ENCODE measurements around the gene GPR31.
"Not testable (repeated sequence)": the region's sequence is repeated elsewhere in the genome, so short reads cannot be mapped to it uniquely, and the experiment has no call there.

Gene GPR31

GRCh38 chr6:167157863-167158262 lies at the start of gene GPR31:
Gene GPR31 (minus strand): TSS chr6:167157980. CDS start chr6:167157831, 149 bp downstream.
- no peak for DNase-seq (ENCODE audit: low spot score)

GRCh38 chr6:167207527-167207926 lies 49.7 kb upstream of the GPR31 start:
- DNase-seq (ENCODE audit: low spot score) = no peak

GRCh38 chr6:167205316-167205715 lies 47.5 kb upstream of the GPR31 start:
- DNase-seq (ENCODE audit: low spot score) = not testable (repeated sequence)

GRCh38 chr6:167204059-167204348 lies 46.2 kb upstream of the GPR31 start:
- not testable (repeated sequence) for DNase-seq (ENCODE audit: low spot score)

- DNase-seq (ENCODE audit: low spot score) = not testable (repeated sequence)
Observed at GRCh38 chr6:167203261-167204058, 45.7 kb upstream of the GPR31 start.

- DNase-seq (ENCODE audit: low spot score) = not testable (repeated sequence)
Observed at GRCh38 chr6:167202613-167203012, 44.8 kb upstream of the GPR31 start.

- DNase-seq (ENCODE audit: low spot score) = no peak
Observed at GRCh38 chr6:167200806-167201205, 43.0 kb upstream of the GPR31 start.

- not testable (repeated sequence) for DNase-seq (ENCODE audit: low spot score)
Observed at GRCh38 chr6:167195941-167196610, 38.3 kb upstream of the GPR31 start.

- not testable (repeated sequence) for DNase-seq (ENCODE audit: low spot score)
Observed at GRCh38 chr6:167193515-167194125, 35.8 kb upstream of the GPR31 start.

- DNase-seq (ENCODE audit: low spot score) = not testable (repeated sequence)
Observed at GRCh38 chr6:167191043-167191583, 33.3 kb upstream of the GPR31 start.

- not testable (repeated sequence) for DNase-seq (ENCODE audit: low spot score)
Observed at GRCh38 chr6:167187275-167187674, 29.5 kb upstream of the GPR31 start.

GRCh38 chr6:167185101-167185500 lies 27.3 kb upstream of the GPR31 start:
- not testable (repeated sequence) for DNase-seq (ENCODE audit: low spot score)

GRCh38 chr6:167182913-167183314 lies 25.1 kb upstream of the GPR31 start:
- DNase-seq (ENCODE audit: low spot score) = not testable (repeated sequence)

GRCh38 chr6:167181351-167181750 lies 23.6 kb upstream of the GPR31 start:
- DNase-seq (ENCODE audit: low spot score) = not testable (repeated sequence)

- not testable (repeated sequence) for DNase-seq (ENCODE audit: low spot score)
Observed at GRCh38 chr6:167180086-167180485, 22.3 kb upstream of the GPR31 start.

GRCh38 chr6:167178896-167179655 lies 21.3 kb upstream of the GPR31 start:
- DNase-seq (ENCODE audit: low spot score) = not testable (repeated sequence)

- not testable (repeated sequence) for DNase-seq (ENCODE audit: low spot score)
Observed at GRCh38 chr6:167177271-167177670, 19.5 kb upstream of the GPR31 start.

GRCh38 chr6:167172011-167172410 lies 14.2 kb upstream of the GPR31 start:
- DNase-seq (ENCODE audit: low spot score) = not testable (repeated sequence)

GRCh38 chr6:167171300-167171699 lies 13.5 kb upstream of the GPR31 start:
- DNase-seq (ENCODE audit: low spot score) = not testable (repeated sequence)

- not testable (repeated sequence) for DNase-seq (ENCODE audit: low spot score)
Observed at GRCh38 chr6:167169867-167170266, 12.1 kb upstream of the GPR31 start.

GRCh38 chr6:167168296-167168695 lies 10.5 kb upstream of the GPR31 start:
- DNase-seq (ENCODE audit: low spot score) = not testable (repeated sequence)

- DNase-seq (ENCODE audit: low spot score) = not testable (repeated sequence)
Observed at GRCh38 chr6:167167699-167168098, 9.9 kb upstream of the GPR31 start.

Data from D341Med (cell line).